Tibial nerve (tissue), 3 donors: ENCODE data around the gene AVP.

ENCODE experiments used
- CTCF ChIP-seq, 5 experiments: fragments of 200-600 bp in 3 of 5; fragments of 450-650 bp in 2 of 5; sonication (generic) in 3 of 5; IDR thresholded peaks; one replicate each; pipeline ENCODE4 v1.5.1; 2016 to 2019; ENCODE audit warnings: antibody characterized with exemption in 5 of 5, mild to moderate bottlenecking in 3 of 5, moderate library complexity in 2 of 5
- POLR2A ChIP-seq, 2 donors: fragments of 450-650 bp; IDR thresholded peaks; one replicate each; pipeline ENCODE4 v1.6.1; 2017; ENCODE audit warnings: antibody characterized with exemption in 2 of 2, mild to moderate bottlenecking in 2 of 2, moderate library complexity in 2 of 2

GRCh38 chr20:3037654-3038053 is 46.9 kb downstream of the AVP start:
- no peak for TF ChIP-seq CTCF (IDR thresholded peaks at IDR 0.05)
- TF ChIP-seq POLR2A (IDR thresholded peaks at IDR 0.05): no peak
